Measurements from ENCODE around the gene C6orf52.
"Not testable (repeated sequence)": the region's sequence is repeated elsewhere in the genome, so short reads cannot be mapped to it uniquely, and the experiment has no call there.

C6orf52 gene

DNA sequence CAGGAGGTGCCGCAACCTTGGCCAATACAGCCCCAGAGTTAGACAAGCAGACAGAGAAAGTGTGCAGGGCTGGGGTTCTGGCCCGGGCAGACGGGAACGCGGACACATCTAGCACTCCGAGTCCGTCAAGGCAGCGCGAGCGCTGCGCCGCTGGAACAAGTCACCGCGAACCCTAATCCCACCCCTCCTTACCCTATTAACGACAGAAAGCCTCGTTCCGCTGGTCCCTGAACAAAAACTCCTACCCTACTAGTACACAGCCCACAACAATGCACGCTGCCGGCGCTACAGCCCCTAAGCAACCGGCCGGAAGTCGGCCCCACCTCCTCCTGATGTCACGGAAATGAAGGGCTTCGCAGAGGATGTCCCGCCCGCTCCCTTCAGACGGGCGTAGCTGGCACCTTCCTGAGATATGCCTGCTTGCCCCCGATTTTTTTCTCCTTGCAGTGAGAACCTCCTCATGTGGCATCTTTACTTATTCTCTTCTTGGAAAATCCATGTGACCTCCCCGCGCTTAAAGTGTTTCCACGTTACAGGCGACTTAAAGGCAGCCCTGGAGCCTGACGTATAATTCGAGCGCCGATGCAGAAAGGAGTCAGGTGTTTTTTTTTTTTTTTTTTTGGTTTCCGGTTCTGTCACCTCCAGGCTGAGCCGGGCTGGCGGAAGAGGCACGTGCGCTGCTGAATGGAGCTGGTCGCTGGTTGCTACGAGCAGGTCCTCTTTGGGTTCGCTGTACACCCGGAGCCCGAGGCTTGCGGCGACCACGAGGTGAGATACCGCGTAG, at the start of gene C6orf52, which contains the start of gene PAK1IP1:
TSS of gene C6orf52 (minus strand) at position 315 of the 784 bp plus-strand sequence. CDS start 7,066 bp downstream, outside the sequence.
TSS of gene PAK1IP1 (plus strand) at position 671 of the 784 bp plus-strand sequence. CDS start at position 685, 14 bp downstream.
- H3K9me3 ChIP-seq (ENCODE audit: control insufficient read depth, low read depth, low read length): no peaks in the 10 kb centered on the region
- H3K4me1 ChIP-seq (ENCODE audit: control insufficient read depth, low read depth, low read length): peaks cover 11% of the 10 kb centered on the region
- peak within 1 kb of the TSS; percentile 99 for H3K9ac ChIP-seq (ENCODE audit: low read length)
- H3K27ac ChIP-seq (ENCODE audit: low read length): peak within 1 kb of the TSS; percentile 99
- no peaks in the 10 kb centered on the region for H3K27me3 ChIP-seq (ENCODE audit: control insufficient read depth, insufficient read depth, low read length)
- peak within 1 kb of the TSS; percentile 100 for H3K4me3 ChIP-seq (ENCODE audit: low read length)
- H3K36me3 ChIP-seq (ENCODE audit: control insufficient read depth, low read depth, low read length): peaks cover 18% of the 10 kb centered on the region

DNA sequence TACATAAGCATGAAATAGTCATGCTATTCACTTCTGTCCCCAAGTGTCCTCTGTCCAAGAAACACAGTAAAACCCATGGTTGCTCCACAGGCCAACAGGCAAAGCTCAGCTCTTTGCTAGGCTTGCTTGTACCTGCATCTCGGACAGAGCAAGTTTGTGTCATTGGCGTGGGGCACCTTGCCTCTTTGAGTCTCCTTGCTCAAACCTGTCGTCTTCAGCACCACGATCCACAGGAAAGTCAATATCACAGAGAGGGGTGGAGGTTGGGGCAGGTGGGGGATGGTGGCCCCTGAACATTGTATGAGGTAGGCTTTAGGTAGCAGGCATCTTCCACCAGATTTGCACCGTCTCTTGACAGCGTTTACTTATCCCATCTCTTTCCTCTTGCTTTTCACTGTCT, 49.1 kb upstream of the C6orf52 start:
- no peak overlapping the region for H3K9ac ChIP-seq (ENCODE audit: low read length)
- H3K4me1 ChIP-seq (ENCODE audit: control insufficient read depth, low read depth, low read length): peaks cover 4% of the 10 kb centered on the region
- no peaks in the 10 kb centered on the region for H3K27me3 ChIP-seq (ENCODE audit: control insufficient read depth, insufficient read depth, low read length)
- no peak overlapping the region for H3K27ac ChIP-seq (ENCODE audit: low read length)
- no peak overlapping the region for H3K4me3 ChIP-seq (ENCODE audit: low read length)
- no peaks in the 10 kb centered on the region for H3K36me3 ChIP-seq (ENCODE audit: control insufficient read depth, low read depth, low read length)
- H3K9me3 ChIP-seq (ENCODE audit: control insufficient read depth, low read depth, low read length): no peaks in the 10 kb centered on the region

- Histone ChIP-seq H3K9ac (ENCODE audit: low read length) (no peak overlapping the region), H3K36me3 (ENCODE audit: control insufficient read depth, low read depth, low read length) (no peaks in the 10 kb centered on the region), H3K4me1 (ENCODE audit: control insufficient read depth, low read depth, low read length) (peaks cover 4% of the 10 kb centered on the region), H3K9me3 (ENCODE audit: control insufficient read depth, low read depth, low read length) (no peaks in the 10 kb centered on the region), H3K4me3 (ENCODE audit: low read length) (no peak overlapping the region), H3K27me3 (ENCODE audit: control insufficient read depth, insufficient read depth, low read length) (no peaks in the 10 kb centered on the region), H3K27ac (ENCODE audit: low read length) (no peak overlapping the region)
Measured at GRCh38 chr6:10742251-10742650, 47.8 kb upstream of the C6orf52 start.

DNA sequence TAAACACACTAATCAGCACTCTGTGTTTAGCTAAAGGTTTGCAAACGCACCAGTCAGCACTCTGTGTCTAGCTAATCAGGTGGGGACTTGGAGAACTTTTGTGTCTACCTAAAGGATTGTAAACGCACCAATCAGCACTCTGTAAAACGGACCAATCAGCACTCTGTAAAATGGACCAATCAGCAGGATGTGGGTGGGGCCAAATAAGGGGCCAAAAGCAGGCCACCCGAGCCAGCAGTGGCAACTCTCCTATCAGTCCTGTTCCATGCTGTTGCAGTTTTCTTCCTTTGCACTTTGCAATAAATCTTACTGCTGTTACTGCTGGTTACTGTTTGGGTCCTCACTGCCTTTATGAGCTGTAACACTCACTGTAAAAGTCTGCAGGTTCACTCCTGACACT, 47.2 kb upstream of the C6orf52 start:
- not testable (repeated sequence) for H3K4me3 ChIP-seq (ENCODE audit: low read length); H3K9ac ChIP-seq (ENCODE audit: low read length); H3K36me3 ChIP-seq (ENCODE audit: control insufficient read depth, low read depth, low read length); H3K4me1 ChIP-seq (ENCODE audit: control insufficient read depth, low read depth, low read length); H3K27me3 ChIP-seq (ENCODE audit: control insufficient read depth, insufficient read depth, low read length); H3K9me3 ChIP-seq (ENCODE audit: control insufficient read depth, low read depth, low read length); H3K27ac ChIP-seq (ENCODE audit: low read length)

- H3K4me3 ChIP-seq (ENCODE audit: low read length): no peak overlapping the region
- no peaks in the 10 kb centered on the region for H3K4me1 ChIP-seq (ENCODE audit: control insufficient read depth, low read depth, low read length)
- no peak overlapping the region for H3K27ac ChIP-seq (ENCODE audit: low read length)
- H3K27me3 ChIP-seq (ENCODE audit: control insufficient read depth, insufficient read depth, low read length): no peaks in the 10 kb centered on the region
- H3K36me3 ChIP-seq (ENCODE audit: control insufficient read depth, low read depth, low read length): no peaks in the 10 kb centered on the region
- no peaks in the 10 kb centered on the region for H3K9me3 ChIP-seq (ENCODE audit: control insufficient read depth, low read depth, low read length)
- no peak overlapping the region for H3K9ac ChIP-seq (ENCODE audit: low read length)
Measured at GRCh38 chr6:10740061-10740460, 45.6 kb upstream of the C6orf52 start.

- H3K4me1 ChIP-seq (ENCODE audit: control insufficient read depth, low read depth, low read length): no peaks in the 10 kb centered on the region
- H3K27me3 ChIP-seq (ENCODE audit: control insufficient read depth, insufficient read depth, low read length): no peaks in the 10 kb centered on the region
- H3K27ac ChIP-seq (ENCODE audit: low read length): no peak overlapping the region
- H3K36me3 ChIP-seq (ENCODE audit: control insufficient read depth, low read depth, low read length): peaks cover 5% of the 10 kb centered on the region
- no peak overlapping the region for H3K4me3 ChIP-seq (ENCODE audit: low read length)
- no peak overlapping the region for H3K9ac ChIP-seq (ENCODE audit: low read length)
- H3K9me3 ChIP-seq (ENCODE audit: control insufficient read depth, low read depth, low read length): no peaks in the 10 kb centered on the region
Measured at GRCh38 chr6:10736731-10737130, 42.3 kb upstream of the C6orf52 start.

GRCh38 chr6:10733863-10734262, 39.4 kb upstream of the C6orf52 start:
- Histone ChIP-seq H3K36me3 (ENCODE audit: control insufficient read depth, low read depth, low read length) (peaks cover 26% of the 10 kb centered on the region), H3K9me3 (ENCODE audit: control insufficient read depth, low read depth, low read length) (no peaks in the 10 kb centered on the region), H3K4me1 (ENCODE audit: control insufficient read depth, low read depth, low read length) (no peaks in the 10 kb centered on the region), H3K27me3 (ENCODE audit: control insufficient read depth, insufficient read depth, low read length) (no peaks in the 10 kb centered on the region), H3K4me3 (ENCODE audit: low read length) (no peak overlapping the region), H3K27ac (ENCODE audit: low read length) (no peak overlapping the region), H3K9ac (ENCODE audit: low read length) (no peak overlapping the region)

DNA sequence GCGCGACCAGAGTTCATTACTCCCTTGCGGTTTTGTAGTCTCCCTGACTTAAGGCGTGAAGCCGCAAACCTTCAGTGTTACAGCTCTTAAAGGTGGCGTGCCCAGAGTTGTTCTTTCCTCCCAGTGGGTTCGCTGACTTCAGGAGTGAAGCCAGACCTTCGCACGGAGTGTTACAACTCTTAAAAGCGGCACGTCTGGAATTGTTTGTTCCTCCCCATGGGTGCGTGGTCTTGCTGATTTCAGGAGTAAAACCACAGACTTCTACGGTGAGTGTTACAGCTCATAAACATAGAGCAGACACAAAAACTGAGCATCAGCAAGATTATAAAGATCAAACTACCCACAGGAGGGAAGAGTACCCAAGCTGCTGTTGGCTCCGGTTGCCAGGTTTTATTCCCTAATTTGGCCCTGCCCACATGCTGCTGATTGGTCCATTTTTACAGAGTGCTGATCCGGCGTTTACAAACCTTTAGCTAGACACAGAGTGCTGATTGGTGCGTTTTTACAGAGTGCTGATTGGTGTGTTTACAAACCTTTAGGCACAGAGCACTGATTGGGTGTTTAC, 38.8 kb upstream of the C6orf52 start:
- H3K9ac ChIP-seq (ENCODE audit: low read length): no peak overlapping the region
- no peaks in the 10 kb centered on the region for H3K9me3 ChIP-seq (ENCODE audit: control insufficient read depth, low read depth, low read length)
- H3K36me3 ChIP-seq (ENCODE audit: control insufficient read depth, low read depth, low read length): peaks cover 32% of the 10 kb centered on the region
- H3K27ac ChIP-seq (ENCODE audit: low read length): no peak overlapping the region
- no peaks in the 10 kb centered on the region for H3K4me1 ChIP-seq (ENCODE audit: control insufficient read depth, low read depth, low read length)
- H3K4me3 ChIP-seq (ENCODE audit: low read length): no peak overlapping the region
- no peaks in the 10 kb centered on the region for H3K27me3 ChIP-seq (ENCODE audit: control insufficient read depth, insufficient read depth, low read length)

DNA sequence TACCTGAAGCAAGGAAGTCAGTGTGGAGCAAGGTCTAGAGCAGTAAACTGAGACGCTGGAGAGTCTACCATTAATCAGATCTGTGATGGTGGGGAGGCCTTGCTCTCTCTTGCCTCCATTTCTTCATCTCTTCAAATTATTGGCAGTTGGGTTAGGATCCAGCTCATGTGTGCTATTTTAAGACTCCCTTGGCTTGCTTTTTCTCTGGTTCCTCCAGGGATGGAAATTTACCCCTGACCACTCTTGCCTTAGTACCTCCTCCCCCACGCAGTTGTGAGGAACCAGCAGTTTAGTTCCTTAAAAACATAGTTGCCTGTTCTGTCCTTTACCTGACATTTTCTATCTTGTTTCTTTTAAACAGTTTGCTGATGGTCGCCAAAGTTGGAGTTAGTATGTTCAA, 35.8 kb upstream of the C6orf52 start:
- Histone ChIP-seq H3K27ac (ENCODE audit: low read length) (no peak overlapping the region), H3K4me3 (ENCODE audit: low read length) (no peak overlapping the region), H3K36me3 (ENCODE audit: control insufficient read depth, low read depth, low read length) (peaks cover 49% of the 10 kb centered on the region), H3K9ac (ENCODE audit: low read length) (no peak overlapping the region), H3K9me3 (ENCODE audit: control insufficient read depth, low read depth, low read length) (no peaks in the 10 kb centered on the region), H3K27me3 (ENCODE audit: control insufficient read depth, insufficient read depth, low read length) (no peaks in the 10 kb centered on the region), H3K4me1 (ENCODE audit: control insufficient read depth, low read depth, low read length) (no peaks in the 10 kb centered on the region)

GRCh38 chr6:10725716-10726115, 31.3 kb upstream of the C6orf52 start:
- Histone ChIP-seq H3K36me3 (ENCODE audit: control insufficient read depth, low read depth, low read length) (peaks cover 44% of the 10 kb centered on the region), H3K4me3 (ENCODE audit: low read length) (no peak overlapping the region), H3K27me3 (ENCODE audit: control insufficient read depth, insufficient read depth, low read length) (no peaks in the 10 kb centered on the region), H3K27ac (ENCODE audit: low read length) (no peak overlapping the region), H3K4me1 (ENCODE audit: control insufficient read depth, low read depth, low read length) (peaks cover 5% of the 10 kb centered on the region), H3K9ac (ENCODE audit: low read length) (no peak overlapping the region), H3K9me3 (ENCODE audit: control insufficient read depth, low read depth, low read length) (no peaks in the 10 kb centered on the region)

DNA sequence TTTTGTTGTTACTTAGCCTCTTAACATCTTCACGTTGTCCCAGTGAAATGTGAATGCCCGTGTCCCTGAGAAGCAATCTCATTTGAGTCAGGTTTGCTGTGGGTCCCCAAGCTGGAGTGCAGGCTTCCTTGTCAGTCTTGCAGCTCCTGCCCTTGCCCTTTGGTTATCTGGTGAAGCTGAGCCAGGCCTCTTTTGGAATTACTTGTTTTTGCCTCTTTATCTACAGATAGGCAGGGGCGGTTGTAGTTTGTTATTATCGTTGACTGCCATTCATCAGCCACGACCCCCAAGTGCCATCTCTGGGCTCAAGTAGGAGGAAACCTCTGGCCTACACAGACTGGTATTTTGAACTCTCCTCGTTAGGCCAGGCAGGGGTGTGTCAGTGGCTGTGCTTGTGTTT, 30.6 kb upstream of the C6orf52 start:
- Histone ChIP-seq H3K9ac (ENCODE audit: low read length) (no peak overlapping the region), H3K27ac (ENCODE audit: low read length) (no peak overlapping the region), H3K27me3 (ENCODE audit: control insufficient read depth, insufficient read depth, low read length) (no peaks in the 10 kb centered on the region), H3K4me3 (ENCODE audit: low read length) (no peak overlapping the region), H3K36me3 (ENCODE audit: control insufficient read depth, low read depth, low read length) (peaks cover 37% of the 10 kb centered on the region), H3K9me3 (ENCODE audit: control insufficient read depth, low read depth, low read length) (no peaks in the 10 kb centered on the region), H3K4me1 (ENCODE audit: control insufficient read depth, low read depth, low read length) (peaks cover 5% of the 10 kb centered on the region)

DNA sequence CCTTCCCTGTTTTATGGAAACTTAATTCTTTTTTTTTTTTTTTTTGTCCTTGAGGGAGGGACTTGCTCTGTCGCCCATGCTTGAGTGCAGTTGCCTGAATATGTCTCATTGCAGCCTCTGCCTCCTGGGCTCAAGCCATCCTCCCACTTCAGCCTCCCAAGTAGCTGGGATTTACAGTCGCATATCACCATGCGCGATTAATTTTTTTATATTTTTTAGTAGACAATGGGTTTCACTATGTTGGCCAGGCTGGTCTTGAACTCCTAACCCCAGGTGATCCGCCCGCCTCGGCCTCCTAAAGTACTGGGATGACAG, 29.1 kb upstream of the C6orf52 start:
- Histone ChIP-seq H3K9me3 (ENCODE audit: control insufficient read depth, low read depth, low read length) (no peaks in the 10 kb centered on the region), H3K4me1 (ENCODE audit: control insufficient read depth, low read depth, low read length) (peaks cover 5% of the 10 kb centered on the region), H3K4me3 (ENCODE audit: low read length) (peak overlapping the region; percentile 98), H3K9ac (ENCODE audit: low read length) (peak overlapping the region; percentile 97), H3K27ac (ENCODE audit: low read length) (peak overlapping the region; percentile 89), H3K27me3 (ENCODE audit: control insufficient read depth, insufficient read depth, low read length) (no peaks in the 10 kb centered on the region), H3K36me3 (ENCODE audit: control insufficient read depth, low read depth, low read length) (peaks cover 26% of the 10 kb centered on the region)
